NCI-H2227 treated with DMSO at 0.1 percent for 48 hours (cell line): ENCODE measurements around the gene SSMEM1.
"Not testable (repeated sequence)": the region's sequence is repeated elsewhere in the genome, so short reads cannot be mapped to it uniquely, and the experiment has no call there.

Experiments
- DNase-seq: peaks from one replicate; lab custom pipeline; 2025; lab: John Stamatoyannopoulos, UW

Gene SSMEM1

DNA sequence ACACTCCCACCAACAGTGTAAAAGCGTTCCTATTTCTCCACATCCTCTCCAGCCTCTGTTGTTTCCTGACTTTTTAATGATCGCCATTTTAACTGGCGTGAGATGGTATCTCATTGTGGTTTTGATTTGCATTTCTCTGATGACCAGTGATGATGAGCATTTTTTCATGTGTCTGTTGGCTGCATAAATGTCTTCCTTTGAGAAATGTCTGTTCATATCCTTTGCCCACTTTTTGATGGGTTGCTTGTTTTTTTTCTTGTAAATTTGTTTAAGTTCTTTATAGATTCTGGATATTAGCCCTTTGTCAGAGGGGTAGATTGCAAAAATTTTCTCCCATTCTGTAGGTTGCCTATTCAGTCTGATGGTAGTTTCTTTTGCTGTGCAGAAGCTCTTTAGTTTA is 42.0 kb downstream of the SSMEM1 start:
- not testable (repeated sequence) for DNase-seq

DNA sequence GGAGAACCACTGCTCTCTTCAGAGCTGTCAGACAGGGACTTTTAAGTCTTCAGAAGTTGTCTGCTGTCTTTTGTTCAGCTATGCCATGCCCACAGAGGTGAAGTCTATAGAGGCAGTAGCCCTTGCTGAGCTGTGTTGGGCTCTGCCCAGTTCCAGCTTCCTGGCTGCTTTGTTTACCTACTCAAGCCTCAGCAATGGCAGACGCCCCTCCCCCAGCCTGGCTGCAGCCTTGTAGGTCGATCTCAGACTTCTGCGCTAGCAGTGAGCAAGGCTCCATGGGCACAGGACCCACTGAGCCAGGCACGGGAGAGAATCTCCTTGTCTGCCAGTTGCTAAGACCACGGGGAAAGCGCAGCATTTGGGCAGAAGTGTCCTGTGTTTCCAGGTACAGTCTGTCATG is 46.9 kb downstream of the SSMEM1 start:
- no peak for DNase-seq

GRCh38 chr7:130256704-130257103 is 49.0 kb downstream of the SSMEM1 start:
- no peak for DNase-seq

DNA sequence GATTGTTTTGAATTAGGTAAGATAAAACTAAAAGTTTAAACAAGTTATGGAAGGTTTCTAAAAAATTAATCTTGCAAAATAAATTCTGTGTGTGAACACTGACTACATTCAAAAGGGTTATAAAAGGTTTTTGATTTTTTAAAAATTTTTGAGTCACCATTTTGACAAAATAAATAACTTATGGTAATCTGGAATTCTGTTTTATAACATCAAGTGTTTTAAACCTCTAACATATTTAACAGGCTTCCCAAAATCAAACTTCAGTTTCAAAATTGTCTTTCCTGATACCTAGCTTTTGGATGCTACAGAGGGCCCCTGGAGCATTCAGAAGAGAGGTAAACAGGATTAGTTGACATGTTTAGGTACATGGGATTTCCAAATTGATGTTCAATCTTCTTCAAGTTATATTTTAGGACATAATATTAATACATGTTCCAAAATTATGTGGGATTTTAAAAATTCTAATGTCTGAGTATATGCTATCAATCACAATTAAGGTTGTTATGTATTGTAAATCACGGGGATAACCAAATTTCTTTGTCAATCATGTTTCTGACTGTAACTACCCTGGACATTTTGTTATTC is 50.9 kb downstream of the SSMEM1 start:
- no peak for DNase-seq

DNA sequence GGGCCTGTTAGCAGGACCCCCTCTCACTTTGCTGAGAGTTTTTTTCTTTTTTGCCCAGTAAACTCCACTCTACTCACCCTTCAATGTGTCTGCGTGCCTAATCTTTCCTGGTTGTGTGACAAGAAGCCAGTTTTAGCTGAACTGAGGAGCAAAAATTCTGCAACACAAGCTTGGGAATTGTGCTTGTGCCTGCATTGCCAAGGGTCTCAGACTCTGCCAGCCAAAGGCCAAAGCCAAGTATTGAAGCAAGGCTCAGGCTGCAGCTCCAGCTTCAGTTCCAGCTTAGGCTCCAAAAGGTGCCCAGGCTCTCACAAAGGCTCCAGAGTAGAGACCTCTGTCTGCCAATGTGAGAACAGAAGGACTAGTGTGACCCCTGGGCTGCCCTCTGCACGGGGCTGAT is 54.8 kb downstream of the SSMEM1 start:
- DNase-seq: no peak

DNA sequence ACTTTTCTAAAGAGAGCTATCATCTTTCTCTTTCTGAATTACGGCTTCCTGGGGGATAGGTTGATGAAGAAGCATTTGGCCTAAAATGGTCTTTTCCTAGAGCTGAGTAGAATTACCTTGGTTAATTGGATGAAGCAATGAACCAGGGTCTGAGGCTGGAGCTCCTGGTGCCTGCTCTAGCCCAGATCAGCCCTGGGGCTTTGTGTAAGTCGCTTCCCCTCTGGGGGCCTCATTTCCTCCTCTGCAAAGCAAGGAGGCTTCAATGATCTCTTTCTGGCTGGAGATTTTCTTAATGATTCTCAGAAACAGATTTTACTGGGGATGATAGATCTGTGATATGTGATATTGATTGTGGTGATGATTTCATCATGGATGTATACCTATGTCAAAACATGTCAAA is 55.5 kb downstream of the SSMEM1 start:
- peak; percentile 40 for DNase-seq
